Endothelial cell (in vitro differentiated cells): ENCODE measurements around the gene TLE4. TPM values are rescaled to one million over a fixed set of nuclear protein-coding genes. Genes with fewer than 3 reads are reported as not detected.
A peak's percentile ranks its signal among the peaks of the same experiment; 100 is the strongest.

Source experiments
- DNase-seq: peaks from one replicate; pipeline ENCODE4 v3.0.0; 2021; ENCODE audit warnings: low spot score
- H3K27ac Mint-ChIP-seq: one replicate; pipeline ENCODE4 v1.8.0; 2021; ENCODE audit warnings: mixed read lengths, inconsistent platforms; ENCODE audit not compliant: unreplicated experiment
- H3K27me3 Mint-ChIP-seq: one replicate; pipeline ENCODE4 v1.8.0; 2021; ENCODE audit warnings: mild to moderate bottlenecking, moderate library complexity, mixed read lengths, inconsistent platforms; ENCODE audit not compliant: unreplicated experiment
- H3K36me3 Mint-ChIP-seq: one replicate; pipeline ENCODE4 v1.8.0; 2021; ENCODE audit warnings: mild to moderate bottlenecking, low read depth, mixed read lengths, inconsistent platforms; ENCODE audit not compliant: unreplicated experiment
- H3K4me1 Mint-ChIP-seq: one replicate; pipeline ENCODE4 v1.8.0; 2021; ENCODE audit warnings: mild to moderate bottlenecking, mixed read lengths, inconsistent platforms; ENCODE audit not compliant: unreplicated experiment
- H3K4me3 Mint-ChIP-seq: one replicate; pipeline ENCODE4 v1.8.0; 2021; ENCODE audit warnings: mild to moderate bottlenecking, mixed read lengths, inconsistent platforms; ENCODE audit not compliant: unreplicated experiment
- H3K9me3 Mint-ChIP-seq: one replicate; pipeline ENCODE4 v1.8.0; 2021; ENCODE audit warnings: mixed read lengths, inconsistent platforms; ENCODE audit not compliant: unreplicated experiment
- CTCF ChIP-seq: fragments of 200-600 bp; sonication (generic); IDR thresholded peaks from one replicate; pipeline ENCODE4 v1.5.0; 2021; ENCODE audit warnings: antibody characterized with exemption; ENCODE audit not compliant: unreplicated experiment
- total RNA-seq: library from RNA; stranded (reverse); fragmentation: NEBNext Ultra II Directional; extraction: Animal tissue kit (Norgen Biotek cat#: 25700); gene quantifications from one replicate; pipeline ENCODE4 v1.2.1, GENCODE V29; 2021; ENCODE audit not compliant: unreplicated experiment

Gene TLE4
- total RNA-seq, 1 donor from 2014 or later = 88.4 TPM

DNA sequence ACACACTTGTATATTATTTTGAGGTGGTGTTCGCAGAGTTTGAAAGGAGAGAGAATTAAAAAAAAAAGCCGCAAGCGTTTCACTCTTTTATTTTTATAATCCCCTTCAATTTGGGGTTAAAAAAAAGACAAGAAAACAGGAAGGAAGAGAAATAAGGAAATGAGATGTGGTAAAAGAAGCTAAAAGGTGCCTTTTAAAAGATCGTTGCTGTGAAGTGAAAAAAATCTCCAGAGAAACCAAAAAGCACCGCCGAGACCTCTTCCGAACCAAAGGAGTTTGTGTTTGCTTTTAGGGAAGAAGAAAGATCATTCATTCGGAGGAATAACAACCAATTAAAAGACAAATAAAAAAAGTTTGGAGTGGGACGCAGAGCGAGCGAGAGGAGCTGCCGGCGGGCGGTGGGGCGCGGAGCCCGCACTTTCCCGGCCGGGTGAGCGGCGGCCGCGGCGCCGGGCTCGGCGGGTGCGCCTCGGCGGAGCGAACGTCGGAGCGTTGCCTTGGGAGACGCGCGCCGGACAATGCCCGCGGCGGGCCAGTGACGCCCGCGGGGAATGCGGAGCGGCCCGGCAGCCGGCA, 355 bp downstream of the TLE4 start:
- no peak for TF ChIP-seq CTCF
- H3K27ac Mint-ChIP-seq = no peak overlapping the region
- H3K9me3 Mint-ChIP-seq = no peaks in the 10 kb centered on the region
- H3K4me1 Mint-ChIP-seq = peaks cover 25% of the 10 kb centered on the region
- peaks cover 8% of the 10 kb centered on the region for H3K36me3 Mint-ChIP-seq
- peak; percentile 74 for DNase-seq
- H3K27me3 Mint-ChIP-seq = peaks cover 7% of the 10 kb centered on the region
- H3K4me3 Mint-ChIP-seq = no peak overlapping the region

GRCh38 chr9:79572608-79573411, 1.0 kb downstream of the TLE4 start:
- Mint-ChIP-seq H3K27me3 (peaks cover 7% of the 10 kb centered on the region), H3K4me1 (peaks cover 31% of the 10 kb centered on the region), H3K36me3 (peaks cover 8% of the 10 kb centered on the region), H3K4me3 (peak overlapping the region; percentile 71), H3K27ac (no peak overlapping the region), H3K9me3 (no peaks in the 10 kb centered on the region)
- DNase-seq = peak; percentile 28
- TF ChIP-seq CTCF = no peak

- no peak for TF ChIP-seq CTCF
- Mint-ChIP-seq H3K4me1 (peaks cover 37% of the 10 kb centered on the region), H3K27ac (peak overlapping the region; percentile 97), H3K4me3 (peak overlapping the region; percentile 99), H3K27me3 (peaks cover 9% of the 10 kb centered on the region), H3K9me3 (no peaks in the 10 kb centered on the region), H3K36me3 (peaks cover 8% of the 10 kb centered on the region)
- peak; percentile 26 for DNase-seq
Observed at GRCh38 chr9:79573412-79573923, 1.7 kb downstream of the TLE4 start.

GRCh38 chr9:79574136-79574535, 2.4 kb downstream of the TLE4 start:
- peaks cover 39% of the 10 kb centered on the region for H3K4me1 Mint-ChIP-seq
- peaks cover 9% of the 10 kb centered on the region for H3K27me3 Mint-ChIP-seq
- H3K4me3 Mint-ChIP-seq = peak overlapping the region; percentile 99
- H3K27ac Mint-ChIP-seq = peak overlapping the region; percentile 97
- no peak for TF ChIP-seq CTCF
- H3K36me3 Mint-ChIP-seq = peaks cover 8% of the 10 kb centered on the region
- no peaks in the 10 kb centered on the region for H3K9me3 Mint-ChIP-seq
- no peak for DNase-seq

DNA sequence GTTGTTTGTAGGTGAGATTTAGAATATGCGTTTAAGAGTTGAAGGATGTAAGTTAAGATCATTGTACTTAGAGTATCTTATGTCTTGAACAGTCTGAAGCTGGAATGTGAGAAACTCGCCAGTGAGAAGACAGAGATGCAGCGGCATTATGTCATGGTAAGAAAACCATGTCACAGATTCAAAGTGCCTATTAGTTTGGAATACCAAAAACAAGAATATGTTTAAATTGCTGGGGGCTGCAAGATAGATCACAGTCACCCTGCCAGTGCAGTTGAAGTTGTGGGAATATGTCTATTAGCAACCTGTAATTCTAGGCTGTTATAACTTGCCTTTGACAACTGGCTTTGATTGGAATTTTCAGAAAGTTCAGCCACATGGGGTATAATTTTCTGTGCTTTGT, 3.0 kb downstream of the TLE4 start:
- peaks cover 39% of the 10 kb centered on the region for H3K4me1 Mint-ChIP-seq
- no peak for TF ChIP-seq CTCF
- DNase-seq = no peak
- H3K27ac Mint-ChIP-seq = no peak overlapping the region
- peak overlapping the region; percentile 99 for H3K4me3 Mint-ChIP-seq
- H3K27me3 Mint-ChIP-seq = peaks cover 7% of the 10 kb centered on the region
- no peaks in the 10 kb centered on the region for H3K9me3 Mint-ChIP-seq
- H3K36me3 Mint-ChIP-seq = peaks cover 8% of the 10 kb centered on the region
